C4-2B (cell line): Measurements from ENCODE around the gene FCHSD2.

ENCODE experiments used
- H3K27ac ChIP-seq: fragments of 450-650 bp; 2 replicates; pipeline ENCODE4 v1.5.1; 2017
- ZFX ChIP-seq: fragments of 450-650 bp; IDR thresholded peaks from 2 replicates; pipeline ENCODE4 v1.6.1; 2017
- TF ChIP-seq, protein P1 (sequence below): fragments of 450-650 bp; conservative IDR thresholded peaks from 2 replicates; pipeline ENCODE4 v1.5.1; 2017; ENCODE audit warnings: mild to moderate bottlenecking

The FCHSD2 gene

DNA sequence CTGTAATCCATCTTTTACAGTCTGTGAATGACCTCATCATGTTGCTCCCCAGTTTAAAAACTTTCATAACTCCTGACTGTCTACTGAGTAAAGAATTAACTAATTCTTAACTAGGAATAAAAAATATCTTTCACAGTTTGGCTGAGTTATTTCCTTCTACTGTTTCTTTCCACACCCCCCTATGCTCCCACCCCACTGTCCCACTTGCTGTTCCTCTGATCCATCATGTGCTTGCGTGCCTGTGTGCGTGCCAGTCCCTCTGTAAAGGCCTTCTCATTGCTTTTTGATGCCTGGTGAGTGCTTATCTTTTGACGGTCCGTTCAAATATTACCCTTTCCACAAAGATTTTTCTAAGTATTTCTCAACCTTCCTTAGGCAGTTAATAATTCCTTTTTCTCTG lies 272.3 kb downstream of the FCHSD2 start:
- H3K27ac ChIP-seq: no peak overlapping the region
- TF ChIP-seq, protein P1, sequence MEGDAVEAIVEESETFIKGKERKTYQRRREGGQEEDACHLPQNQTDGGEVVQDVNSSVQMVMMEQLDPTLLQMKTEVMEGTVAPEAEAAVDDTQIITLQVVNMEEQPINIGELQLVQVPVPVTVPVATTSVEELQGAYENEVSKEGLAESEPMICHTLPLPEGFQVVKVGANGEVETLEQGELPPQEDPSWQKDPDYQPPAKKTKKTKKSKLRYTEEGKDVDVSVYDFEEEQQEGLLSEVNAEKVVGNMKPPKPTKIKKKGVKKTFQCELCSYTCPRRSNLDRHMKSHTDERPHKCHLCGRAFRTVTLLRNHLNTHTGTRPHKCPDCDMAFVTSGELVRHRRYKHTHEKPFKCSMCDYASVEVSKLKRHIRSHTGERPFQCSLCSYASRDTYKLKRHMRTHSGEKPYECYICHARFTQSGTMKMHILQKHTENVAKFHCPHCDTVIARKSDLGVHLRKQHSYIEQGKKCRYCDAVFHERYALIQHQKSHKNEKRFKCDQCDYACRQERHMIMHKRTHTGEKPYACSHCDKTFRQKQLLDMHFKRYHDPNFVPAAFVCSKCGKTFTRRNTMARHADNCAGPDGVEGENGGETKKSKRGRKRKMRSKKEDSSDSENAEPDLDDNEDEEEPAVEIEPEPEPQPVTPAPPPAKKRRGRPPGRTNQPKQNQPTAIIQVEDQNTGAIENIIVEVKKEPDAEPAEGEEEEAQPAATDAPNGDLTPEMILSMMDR: no peak
- no peak for TF ChIP-seq ZFX

DNA sequence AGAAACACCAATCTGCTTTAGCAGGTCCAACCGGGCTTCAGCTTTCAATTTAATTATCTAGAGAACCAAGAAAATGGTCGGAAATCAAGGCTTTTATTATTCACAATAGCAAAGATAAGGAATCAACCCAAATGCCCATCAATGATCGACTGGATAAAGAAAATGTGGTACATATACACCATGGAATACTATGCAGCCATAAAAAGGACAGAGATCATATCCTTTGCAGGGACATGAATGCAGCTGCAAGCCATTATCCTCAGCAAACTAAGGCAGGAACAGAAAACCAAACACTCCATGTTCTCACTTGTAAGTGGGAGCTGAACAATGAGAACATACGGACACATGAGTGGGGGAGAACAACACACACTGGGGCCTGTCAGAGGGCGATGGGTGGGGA lies 274.1 kb downstream of the FCHSD2 start:
- TF ChIP-seq, protein P1: no peak
- no peak for TF ChIP-seq ZFX
- no peak overlapping the region for H3K27ac ChIP-seq

DNA sequence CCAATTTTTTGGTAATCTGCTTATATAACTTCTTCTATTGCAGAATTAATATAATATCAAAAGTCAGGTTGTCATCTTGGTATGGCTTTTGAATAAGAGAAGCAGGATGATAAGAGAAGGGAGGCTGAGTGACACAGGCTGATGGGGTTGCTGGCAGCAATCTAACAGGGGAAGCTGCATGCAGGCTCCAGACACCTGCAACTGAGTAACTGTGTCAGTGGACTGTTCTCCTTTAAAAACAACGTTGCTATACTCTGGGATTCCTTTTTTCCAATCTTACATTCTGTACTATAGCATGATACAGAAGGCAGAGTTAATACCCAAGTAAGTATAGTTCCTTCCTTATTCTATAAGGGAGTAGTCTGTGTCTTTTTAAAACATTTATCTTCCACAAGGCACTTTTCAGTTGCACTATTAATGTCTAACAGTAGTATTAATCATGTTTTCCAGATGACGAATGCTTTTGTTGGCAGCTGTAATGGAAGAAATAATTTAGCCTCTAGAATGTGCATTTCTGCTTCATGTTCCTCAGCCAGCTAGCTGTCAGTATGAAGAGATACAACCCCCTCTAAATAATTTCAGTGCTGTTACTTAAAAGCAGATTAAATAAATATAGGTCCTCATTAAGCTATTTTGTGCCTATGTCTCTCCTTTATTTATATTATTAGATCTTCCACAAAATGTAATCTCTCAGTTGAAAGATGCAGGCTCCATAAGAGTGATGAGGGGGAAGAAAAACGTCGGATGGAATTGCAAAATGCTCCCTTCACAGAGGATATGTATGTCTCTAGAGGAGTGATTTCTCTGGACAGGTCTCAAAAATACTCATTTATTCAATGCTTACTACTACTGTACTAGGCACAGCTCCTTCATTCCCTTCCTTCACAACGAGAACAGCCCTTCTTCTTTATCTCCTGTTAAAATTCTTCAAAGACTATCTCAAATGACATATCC lies 277.1 kb downstream of the FCHSD2 start:
- TF ChIP-seq, protein P1: no peak
- no peak for TF ChIP-seq ZFX

DNA sequence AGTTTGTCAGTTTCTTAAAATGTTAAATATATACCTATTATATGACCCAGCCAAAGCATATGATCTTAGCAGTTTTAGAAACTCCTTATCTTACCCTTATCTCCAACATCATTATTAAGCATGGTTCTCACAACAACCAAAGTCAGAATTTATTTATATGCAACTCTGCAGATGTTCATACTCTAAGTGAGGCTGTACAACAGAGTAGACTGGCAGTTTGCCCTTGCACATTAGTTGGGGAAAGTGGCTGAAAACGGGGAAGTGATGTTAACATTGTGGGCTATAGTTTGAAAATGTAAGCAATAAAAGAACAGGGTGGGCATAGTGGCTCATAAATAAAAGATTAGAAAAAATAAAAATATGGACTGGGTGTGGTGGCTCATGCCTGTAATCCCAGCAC lies 278.2 kb downstream of the FCHSD2 start:
- TF ChIP-seq ZFX: no peak
- TF ChIP-seq, protein P1: no peak

More for the DNA sequence above, 277.1 kb downstream of the FCHSD2 start:
- no peak overlapping the region for H3K27ac ChIP-seq

DNA sequence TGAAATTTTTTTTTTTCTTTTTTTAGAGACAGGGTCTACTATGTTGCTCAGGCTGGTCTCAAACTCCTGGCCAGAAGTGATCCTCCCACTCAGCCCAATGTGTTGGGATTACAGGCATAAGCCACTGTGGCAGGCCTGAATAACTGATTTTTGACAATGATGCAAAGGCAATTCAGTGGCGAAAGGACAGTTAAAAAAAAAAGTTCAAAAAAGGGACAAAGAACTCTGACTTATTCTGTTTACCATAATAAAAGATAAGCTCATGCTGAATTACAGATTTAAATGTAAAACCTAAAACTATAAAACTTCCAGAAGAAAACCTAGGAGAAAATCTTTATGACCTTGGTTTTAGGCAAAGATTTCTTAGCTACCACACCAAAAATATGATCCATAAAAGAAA lies 279.0 kb downstream of the FCHSD2 start:
- TF ChIP-seq ZFX: no peak
- TF ChIP-seq, protein P1: no peak
- no peak overlapping the region for H3K27ac ChIP-seq

More for the DNA sequence above, 278.2 kb downstream of the FCHSD2 start:
- no peak overlapping the region for H3K27ac ChIP-seq

DNA sequence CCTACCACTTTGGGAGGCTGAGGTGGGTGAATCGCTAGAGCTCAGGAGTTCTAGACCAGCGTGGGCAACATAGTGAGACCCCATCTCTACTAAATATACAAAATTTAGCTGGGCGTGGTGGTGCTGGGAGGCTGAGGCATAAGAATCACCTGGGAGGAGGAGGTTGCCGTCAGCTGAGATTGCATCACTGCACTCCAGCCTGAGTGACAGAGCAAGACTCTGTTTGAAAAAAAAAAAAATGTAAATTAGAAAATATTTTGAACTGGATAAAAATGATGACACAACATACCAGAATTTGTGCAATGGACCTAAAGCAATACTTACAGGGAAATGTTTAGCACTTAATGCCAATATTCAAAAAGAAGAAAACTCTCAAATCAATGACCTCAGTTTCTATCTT lies 281.5 kb downstream of the FCHSD2 start:
- TF ChIP-seq, protein P1: no peak
- no peak for TF ChIP-seq ZFX
- H3K27ac ChIP-seq: no peak overlapping the region

DNA sequence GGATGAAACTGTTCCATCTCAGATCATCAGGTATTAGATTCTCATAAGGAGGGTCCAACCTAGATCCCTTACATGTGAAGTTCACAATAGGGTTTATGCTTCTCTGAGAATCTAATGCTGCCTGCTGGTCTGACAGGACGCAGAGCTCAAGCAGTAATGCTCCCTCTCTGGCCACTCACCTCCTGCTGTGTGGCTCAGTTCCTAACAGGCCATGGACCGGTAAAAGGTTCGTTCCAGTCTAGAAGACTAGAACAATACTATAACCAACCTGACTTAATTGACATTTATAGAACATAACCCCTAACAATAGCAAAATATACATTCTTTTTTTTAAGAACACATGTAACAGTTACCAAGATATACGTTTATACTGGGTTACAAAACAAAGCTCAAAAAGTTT lies 282.1 kb downstream of the FCHSD2 start:
- H3K27ac ChIP-seq: no peak overlapping the region
- TF ChIP-seq, protein P1: no peak
- no peak for TF ChIP-seq ZFX
